Measurements from ENCODE around the gene MFSD2B. TPM values are rescaled to one million over a fixed set of nuclear protein-coding genes. Genes with fewer than 3 reads are reported as not detected.
A peak's percentile ranks its signal among the peaks of the same experiment; 100 is the strongest.

MFSD2B gene, protein sequence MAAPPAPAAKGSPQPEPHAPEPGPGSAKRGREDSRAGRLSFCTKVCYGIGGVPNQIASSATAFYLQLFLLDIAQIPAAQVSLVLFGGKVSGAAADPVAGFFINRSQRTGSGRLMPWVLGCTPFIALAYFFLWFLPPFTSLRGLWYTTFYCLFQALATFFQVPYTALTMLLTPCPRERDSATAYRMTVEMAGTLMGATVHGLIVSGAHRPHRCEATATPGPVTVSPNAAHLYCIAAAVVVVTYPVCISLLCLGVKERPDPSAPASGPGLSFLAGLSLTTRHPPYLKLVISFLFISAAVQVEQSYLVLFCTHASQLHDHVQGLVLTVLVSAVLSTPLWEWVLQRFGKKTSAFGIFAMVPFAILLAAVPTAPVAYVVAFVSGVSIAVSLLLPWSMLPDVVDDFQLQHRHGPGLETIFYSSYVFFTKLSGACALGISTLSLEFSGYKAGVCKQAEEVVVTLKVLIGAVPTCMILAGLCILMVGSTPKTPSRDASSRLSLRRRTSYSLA
- total RNA-seq (not detected in 2 replicates), polyA plus RNA-seq (not detected in 2 replicates), polyA minus RNA-seq (0.50 and 0.69 TPM in 2 replicates)
- total RNA-seq (2013): 0.61 TPM

GRCh38 chr2:24009680-24010476 lies at the start of gene MFSD2B:
MFSD2B (plus strand) TSS chr2:24010085; CDS start chr2:24010097, 12 bp downstream.
- ATAC-seq (ENCODE audit: low read depth) (peak; percentile 31), DNase-seq (no peak)
- Histone ChIP-seq H3K27ac (ENCODE audit: low read length in 2 of 2) (no peak within 1 kb of the TSS), H4K20me1 (ENCODE audit: control insufficient read depth, insufficient read depth, low read length, poor library complexity, severe bottlenecking) (no peaks in the 10 kb centered on the region), H3K9ac (ENCODE audit: low read length) (peak within 1 kb of the TSS; percentile 26), H3K36me3 (replicated peaks in 1 of 2; ENCODE audit: control extremely low read depth in 1 of 2, control insufficient read depth in 1 of 2, extremely low read depth in 1 of 2, insufficient read depth in 2 of 2, low read length in 1 of 2) (no peaks in the 10 kb centered on the region), H3K4me3 (ENCODE audit: control extremely low read depth in 1 of 5, extremely low read depth in 1 of 5, insufficient read depth in 1 of 5, low read depth in 2 of 5, low read length in 4 of 5) (peak within 1 kb of the TSS in 3 of 5 experiments; percentile 3 to 17 (median 15)), H2AFZ (ENCODE audit: insufficient read depth, low read depth, low read length, poor library complexity, severe bottlenecking) (peak within 1 kb of the TSS; percentile 38), H3K4me2 (replicated peaks; ENCODE audit: low read depth, low read length, poor library complexity, severe bottlenecking) (peak within 1 kb of the TSS; percentile 75), H3K27me3 (replicated peaks in 1 of 4; ENCODE audit: control extremely low read depth in 1 of 4, control insufficient read depth in 3 of 4, insufficient read depth in 4 of 4, low read length in 3 of 4) (peaks cover 0 to 34% (median 15%) of the 10 kb centered on the region in 4 experiments), H3K9me3 (ENCODE audit: control extremely low read depth in 1 of 3, control insufficient read depth in 2 of 3, insufficient read depth in 1 of 3, low read length in 2 of 3) (peaks cover 0 to 10% (median 0%) of the 10 kb centered on the region in 3 donors), H3K4me1 (ENCODE audit: control insufficient read depth in 2 of 2, insufficient read depth in 2 of 2, low read length in 2 of 2) (peaks cover 13 to 15% of the 10 kb centered on the region in 2 donors), H3K79me2 (ENCODE audit: control insufficient read depth, insufficient read depth, low read length) (no peaks in the 10 kb centered on the region)
- POLR2A ChIA-PET: no interaction called here
- CTCF ChIA-PET: no interaction called here
- Mint-ChIP-seq H3K4me3 (peak within 1 kb of the TSS; percentile 52), H3K9me3 (ENCODE audit: insufficient read depth) (no peaks in the 10 kb centered on the region), H3K4me1 (peaks cover 7% of the 10 kb centered on the region), H3K27me3 (peaks cover 29% of the 10 kb centered on the region), H3K27ac (no peak within 1 kb of the TSS)
- intact Hi-C loops (cut with micrococcal nuclease): no loop called here
- TF ChIP-seq EZH2 (IDR thresholded peaks at IDR 0.05; ENCODE audit: borderline replicate concordance, insufficient read depth, low read depth, low read length, poor library complexity, severe bottlenecking) (no peak), CTCF (IDR thresholded peaks at IDR 0.05) (no peak)
- 5% methylated on average over 75 of the region's 75 CpGs for WGBS (ENCODE audit: insufficient coverage)

Data from B cell (primary cell).